ENCODE data around the gene SMIM45.
A peak's percentile ranks its signal among the peaks of the same experiment; 100 is the strongest.

The SMIM45 gene

GRCh38 chr22:41957941-41958556, 6.1 kb downstream of the SMIM45 start:
- no peak for DNase-seq
- peak overlapping the region in 1 of 5 donors; percentile 21 for H3K4me3 Mint-ChIP-seq
- no peak overlapping the region for H3K27ac Mint-ChIP-seq
- H3K9me3 Mint-ChIP-seq = no peaks in the 10 kb centered on the region
- H3K4me1 Mint-ChIP-seq = peaks cover 6 to 12% of the 10 kb centered on the region in 2 donors
- H3K36me3 Mint-ChIP-seq = no peaks in the 10 kb centered on the region
- peaks cover 0 to 4% (median under 1%) of the 10 kb centered on the region in 3 donors for H3K27me3 Mint-ChIP-seq (ENCODE audit: low read depth in 3 of 3)

- Mint-ChIP-seq H3K36me3 (no peaks in the 10 kb centered on the region), H3K4me1 (peaks cover 0 to 8% of the 10 kb centered on the region in 2 donors), H3K27me3 (ENCODE audit: low read depth in 3 of 3) (peaks cover 0 to 2% (median 2%) of the 10 kb centered on the region in 3 donors), H3K9me3 (no peaks in the 10 kb centered on the region), H3K4me3 (no peak overlapping the region), H3K27ac (peak overlapping the region in 1 of 6 donors; percentile 32)
- DNase-seq = no peak
Measured at GRCh38 chr22:41963453-41964111, 11.6 kb downstream of the SMIM45 start.

GRCh38 chr22:41964112-41964491, 12.2 kb downstream of the SMIM45 start:
- H3K9me3 Mint-ChIP-seq = no peaks in the 10 kb centered on the region
- H3K36me3 Mint-ChIP-seq = no peaks in the 10 kb centered on the region
- peaks cover 0 to 2% (median 2%) of the 10 kb centered on the region in 3 donors for H3K27me3 Mint-ChIP-seq (ENCODE audit: low read depth in 3 of 3)
- H3K27ac Mint-ChIP-seq = no peak overlapping the region
- no peak overlapping the region for H3K4me3 Mint-ChIP-seq
- H3K4me1 Mint-ChIP-seq = peaks cover 0 to 8% of the 10 kb centered on the region in 2 donors
- no peak for DNase-seq

GRCh38 chr22:41966225-41966606, 14.3 kb downstream of the SMIM45 start:
- Mint-ChIP-seq H3K4me1 (no peaks in the 10 kb centered on the region), H3K36me3 (no peaks in the 10 kb centered on the region), H3K9me3 (peaks cover 0 to 1% (median 0%) of the 10 kb centered on the region in 6 donors), H3K27ac (no peak overlapping the region), H3K27me3 (ENCODE audit: low read depth in 3 of 3) (peaks cover 0 to 2% (median 2%) of the 10 kb centered on the region in 3 donors), H3K4me3 (no peak overlapping the region)
- DNase-seq = no peak

GRCh38 chr22:41966607-41967240, 14.8 kb downstream of the SMIM45 start:
- peak in 2 of 3 donors; percentile 12 to 40 for DNase-seq
- H3K4me1 Mint-ChIP-seq = no peaks in the 10 kb centered on the region
- peaks cover 0 to 2% (median 2%) of the 10 kb centered on the region in 3 donors for H3K27me3 Mint-ChIP-seq (ENCODE audit: low read depth in 3 of 3)
- no peaks in the 10 kb centered on the region for H3K36me3 Mint-ChIP-seq
- H3K4me3 Mint-ChIP-seq = no peak overlapping the region
- H3K27ac Mint-ChIP-seq = no peak overlapping the region
- peaks cover 0 to 1% (median 0%) of the 10 kb centered on the region in 6 donors for H3K9me3 Mint-ChIP-seq

GRCh38 chr22:41968601-41969000, 16.7 kb downstream of the SMIM45 start:
- H3K27me3 Mint-ChIP-seq (ENCODE audit: low read depth in 3 of 3) = peaks cover 5 to 6% (median 6%) of the 10 kb centered on the region in 3 donors
- no peaks in the 10 kb centered on the region for H3K36me3 Mint-ChIP-seq
- H3K4me3 Mint-ChIP-seq = no peak overlapping the region
- no peaks in the 10 kb centered on the region for H3K4me1 Mint-ChIP-seq
- no peak for DNase-seq
- peaks cover 0 to 1% (median 0%) of the 10 kb centered on the region in 6 donors for H3K9me3 Mint-ChIP-seq
- no peak overlapping the region for H3K27ac Mint-ChIP-seq

- Mint-ChIP-seq H3K27me3 (ENCODE audit: low read depth in 3 of 3) (peaks cover 5 to 6% (median 6%) of the 10 kb centered on the region in 3 donors), H3K9me3 (peaks cover 0 to 1% (median 0%) of the 10 kb centered on the region in 6 donors)
Measured at GRCh38 chr22:41969110-41969646, 17.2 kb downstream of the SMIM45 start, which contains the start of gene SEPTIN3. Gene SEPTIN3, plus strand, starts transcription at chr22:41969443. Its CDS starts 2,050 bp downstream, at chr22:41971493.

GRCh38 chr22:41970601-41971000, 18.7 kb downstream of the SMIM45 start:
- Mint-ChIP-seq H3K36me3 (no peaks in the 10 kb centered on the region), H3K9me3 (peaks cover 0 to 1% (median 0%) of the 10 kb centered on the region in 6 donors), H3K27ac (no peak overlapping the region)

More at GRCh38 chr22:41969110-41969646, 17.2 kb downstream of the SMIM45 start, which contains the start of gene SEPTIN3:
- H3K27ac Mint-ChIP-seq = peak within 1 kb of the TSS in 1 of 6 donors; percentile 67
- H3K36me3 Mint-ChIP-seq = no peaks in the 10 kb centered on the region
- H3K4me3 Mint-ChIP-seq = no peak within 1 kb of the TSS
- DNase-seq = no peak
- H3K4me1 Mint-ChIP-seq = no peaks in the 10 kb centered on the region

GRCh38 chr22:41971431-41971830, 19.5 kb downstream of the SMIM45 start:
- H3K27me3 Mint-ChIP-seq (ENCODE audit: low read depth in 3 of 3) = peaks cover 12 to 14% (median 13%) of the 10 kb centered on the region in 3 donors
- H3K9me3 Mint-ChIP-seq = peaks cover 0 to 1% (median 0%) of the 10 kb centered on the region in 6 donors
- peaks cover 0 to 3% (median 0%) of the 10 kb centered on the region in 3 donors for H3K36me3 Mint-ChIP-seq
- peaks cover 6 to 7% of the 10 kb centered on the region in 2 donors for H3K4me1 Mint-ChIP-seq
- H3K4me3 Mint-ChIP-seq = no peak overlapping the region
- DNase-seq = no peak
- no peak overlapping the region for H3K27ac Mint-ChIP-seq

More at GRCh38 chr22:41970601-41971000, 18.7 kb downstream of the SMIM45 start:
- peaks cover 0 to 2% of the 10 kb centered on the region in 2 donors for H3K4me1 Mint-ChIP-seq
- peaks cover 8 to 13% (median 12%) of the 10 kb centered on the region in 3 donors for H3K27me3 Mint-ChIP-seq (ENCODE audit: low read depth in 3 of 3)
- no peak overlapping the region for H3K4me3 Mint-ChIP-seq
- no peak for DNase-seq

GRCh38 chr22:41974691-41975290, 22.8 kb downstream of the SMIM45 start:
- peaks cover 7 to 8% of the 10 kb centered on the region in 2 donors for H3K4me1 Mint-ChIP-seq
- H3K27ac Mint-ChIP-seq = no peak overlapping the region
- no peak for DNase-seq
- H3K36me3 Mint-ChIP-seq = peaks cover 0 to 3% (median 0%) of the 10 kb centered on the region in 3 donors
- H3K4me3 Mint-ChIP-seq = peak overlapping the region in 1 of 5 donors; percentile 7
- peaks cover 11 to 18% (median 17%) of the 10 kb centered on the region in 3 donors for H3K27me3 Mint-ChIP-seq (ENCODE audit: low read depth in 3 of 3)
- H3K9me3 Mint-ChIP-seq = peaks cover 0 to under 1% (median 0%) of the 10 kb centered on the region in 6 donors

GRCh38 chr22:41975299-41976069, 23.5 kb downstream of the SMIM45 start:
- H3K4me1 Mint-ChIP-seq = peaks cover 7 to 8% of the 10 kb centered on the region in 2 donors
- H3K4me3 Mint-ChIP-seq = peak overlapping the region; percentile 60 to 64 (median 64)
- DNase-seq = no peak
- peaks cover 11 to 18% (median 15%) of the 10 kb centered on the region in 3 donors for H3K27me3 Mint-ChIP-seq (ENCODE audit: low read depth in 3 of 3)
- peaks cover 0 to 3% (median 0%) of the 10 kb centered on the region in 3 donors for H3K36me3 Mint-ChIP-seq
- peak overlapping the region in 1 of 6 donors; percentile 24 for H3K27ac Mint-ChIP-seq
- no peaks in the 10 kb centered on the region for H3K9me3 Mint-ChIP-seq

GRCh38 chr22:41976070-41976901, 24.3 kb downstream of the SMIM45 start:
- peaks cover 7 to 8% of the 10 kb centered on the region in 2 donors for H3K4me1 Mint-ChIP-seq
- H3K36me3 Mint-ChIP-seq = peaks cover 0 to 3% (median 0%) of the 10 kb centered on the region in 3 donors
- H3K27me3 Mint-ChIP-seq (ENCODE audit: low read depth in 3 of 3) = peaks cover 11 to 18% (median 15%) of the 10 kb centered on the region in 3 donors
- H3K27ac Mint-ChIP-seq = peak overlapping the region in 1 of 6 donors; percentile 24
- H3K4me3 Mint-ChIP-seq = peak overlapping the region; percentile 60 to 64 (median 64)
- peak; percentile 24 to 27 (median 25) for DNase-seq
- H3K9me3 Mint-ChIP-seq = no peaks in the 10 kb centered on the region
